ENCODE measurements around the gene ITCH. TPM values are rescaled to one million over a fixed set of nuclear protein-coding genes. Genes with fewer than 3 reads are reported as not detected.
"Not testable (repeated sequence)": the region's sequence is repeated elsewhere in the genome, so short reads cannot be mapped to it uniquely, and the experiment has no call there.

Gene ITCH
- total RNA-seq, 1 experiment from 2014 or later: 54.8 TPM

GRCh38 chr20:34375977-34376430 is 12.9 kb downstream of the ITCH start:
- H3K9me2 ChIP-seq (replicated peaks; ENCODE audit: insufficient read depth, low read length): no peaks in the 10 kb centered on the region
- no peaks in the 10 kb centered on the region for H3K9me3 ChIP-seq (ENCODE audit: low read length)
- no peak overlapping the region for H3K4me2 ChIP-seq (ENCODE audit: low read depth, low read length, poor library complexity, severe bottlenecking)
- no peak for DNase-seq
- H3K36me3 ChIP-seq (ENCODE audit: insufficient read depth, low read length): peaks cover 21% of the 10 kb centered on the region
- no peak overlapping the region for H3K9ac ChIP-seq (ENCODE audit: low read length)
- H3K79me2 ChIP-seq (ENCODE audit: low read length): peaks cover 74% of the 10 kb centered on the region
- peaks cover 10% of the 10 kb centered on the region for H3K4me1 ChIP-seq (ENCODE audit: low read length)
- H3K4me3 ChIP-seq (ENCODE audit: low read length): no peak overlapping the region
- H3K27ac ChIP-seq (ENCODE audit: low read length): no peak overlapping the region
- no peaks in the 10 kb centered on the region for H3K27me3 ChIP-seq (ENCODE audit: low read length)
- no peaks in the 10 kb centered on the region for H4K20me1 ChIP-seq (ENCODE audit: insufficient read depth, low read depth, low read length)
- no peak overlapping the region for H2AFZ ChIP-seq (ENCODE audit: low read length)

- H2AFZ ChIP-seq (ENCODE audit: low read length): no peak overlapping the region
- H3K36me3 ChIP-seq (ENCODE audit: insufficient read depth, low read length): peaks cover 25% of the 10 kb centered on the region
- no peak overlapping the region for H3K4me3 ChIP-seq (ENCODE audit: low read length)
- no peaks in the 10 kb centered on the region for H3K9me3 ChIP-seq (ENCODE audit: low read length)
- peaks cover 6% of the 10 kb centered on the region; the same call in 1 of the 2 replicates for H4K20me1 ChIP-seq (ENCODE audit: insufficient read depth, low read depth, low read length)
- peaks cover 10% of the 10 kb centered on the region for H3K4me1 ChIP-seq (ENCODE audit: low read length)
- peaks cover 84% of the 10 kb centered on the region for H3K79me2 ChIP-seq (ENCODE audit: low read length)
- H3K9ac ChIP-seq (ENCODE audit: low read length): no peak overlapping the region
- H3K4me2 ChIP-seq (ENCODE audit: low read depth, low read length, poor library complexity, severe bottlenecking): no peak overlapping the region
- H3K27ac ChIP-seq (ENCODE audit: low read length): no peak overlapping the region
- no peaks in the 10 kb centered on the region for H3K27me3 ChIP-seq (ENCODE audit: low read length)
- no peaks in the 10 kb centered on the region for H3K9me2 ChIP-seq (replicated peaks; ENCODE audit: insufficient read depth, low read length)
- DNase-seq: no peak
Observed at GRCh38 chr20:34377072-34377847, 14.2 kb downstream of the ITCH start.

- Histone ChIP-seq H3K27ac (ENCODE audit: low read length) (no peak overlapping the region), H3K4me2 (ENCODE audit: low read depth, low read length, poor library complexity, severe bottlenecking) (no peak overlapping the region), H4K20me1 (ENCODE audit: insufficient read depth, low read depth, low read length) (peaks cover 10% of the 10 kb centered on the region; the same call in 1 of the 2 replicates), H3K9me3 (ENCODE audit: low read length) (no peaks in the 10 kb centered on the region), H3K36me3 (ENCODE audit: insufficient read depth, low read length) (peaks cover 5% of the 10 kb centered on the region; the same call in 1 of the 2 replicates), H3K79me2 (ENCODE audit: low read length) (peaks cover 85% of the 10 kb centered on the region), H3K9me2 (replicated peaks; ENCODE audit: insufficient read depth, low read length) (no peaks in the 10 kb centered on the region), H3K9ac (ENCODE audit: low read length) (no peak overlapping the region), H2AFZ (ENCODE audit: low read length) (no peak overlapping the region), H3K4me3 (ENCODE audit: low read length) (no peak overlapping the region), H3K27me3 (ENCODE audit: low read length) (no peaks in the 10 kb centered on the region), H3K4me1 (ENCODE audit: low read length) (peaks cover 18% of the 10 kb centered on the region)
- no peak for DNase-seq
Observed at GRCh38 chr20:34382174-34382573, 19.1 kb downstream of the ITCH start.

- Histone ChIP-seq H3K4me1 (ENCODE audit: low read length) (peaks cover 18% of the 10 kb centered on the region), H3K79me2 (ENCODE audit: low read length) (peaks cover 85% of the 10 kb centered on the region), H4K20me1 (ENCODE audit: insufficient read depth, low read depth, low read length) (peaks cover 10% of the 10 kb centered on the region; the same call in 1 of the 2 replicates)
- not testable (repeated sequence) for H3K27ac ChIP-seq (ENCODE audit: low read length); DNase-seq; H3K9me3 ChIP-seq (ENCODE audit: low read length); H3K9me2 ChIP-seq (replicated peaks; ENCODE audit: insufficient read depth, low read length); H3K9ac ChIP-seq (ENCODE audit: low read length); H3K36me3 ChIP-seq (ENCODE audit: insufficient read depth, low read length); H2AFZ ChIP-seq (ENCODE audit: low read length); H3K4me2 ChIP-seq (ENCODE audit: low read depth, low read length, poor library complexity, severe bottlenecking); H3K4me3 ChIP-seq (ENCODE audit: low read length); H3K27me3 ChIP-seq (ENCODE audit: low read length)
Observed at GRCh38 chr20:34382877-34383455, 19.9 kb downstream of the ITCH start.

GRCh38 chr20:34385464-34385863 is 22.4 kb downstream of the ITCH start:
- Histone ChIP-seq H3K9me3 (ENCODE audit: low read length) (no peaks in the 10 kb centered on the region), H3K79me2 (ENCODE audit: low read length) (peaks cover 85% of the 10 kb centered on the region), H3K27me3 (ENCODE audit: low read length) (no peaks in the 10 kb centered on the region), H3K9me2 (replicated peaks; ENCODE audit: insufficient read depth, low read length) (no peaks in the 10 kb centered on the region), H3K4me2 (ENCODE audit: low read depth, low read length, poor library complexity, severe bottlenecking) (peak overlapping the region; percentile 31), H3K4me3 (ENCODE audit: low read length) (no peak overlapping the region), H3K9ac (ENCODE audit: low read length) (no peak overlapping the region), H4K20me1 (ENCODE audit: insufficient read depth, low read depth, low read length) (peaks cover 10% of the 10 kb centered on the region; the same call in 1 of the 2 replicates), H2AFZ (ENCODE audit: low read length) (no peak overlapping the region), H3K36me3 (ENCODE audit: insufficient read depth, low read length) (peaks cover 4% of the 10 kb centered on the region; the same call in 1 of the 2 replicates), H3K4me1 (ENCODE audit: low read length) (peaks cover 18% of the 10 kb centered on the region), H3K27ac (ENCODE audit: low read length) (peak overlapping the region; percentile 19; the same call in 1 of the 2 replicates)
- peak; percentile 60 for DNase-seq

GRCh38 chr20:34388000-34388399 is 24.9 kb downstream of the ITCH start:
- no peak overlapping the region for H3K27ac ChIP-seq (ENCODE audit: low read length)
- H3K27me3 ChIP-seq (ENCODE audit: low read length): no peaks in the 10 kb centered on the region
- DNase-seq: no peak
- H3K9me3 ChIP-seq (ENCODE audit: low read length): no peaks in the 10 kb centered on the region
- peaks cover 18% of the 10 kb centered on the region for H3K4me1 ChIP-seq (ENCODE audit: low read length)
- peaks cover 85% of the 10 kb centered on the region for H3K79me2 ChIP-seq (ENCODE audit: low read length)
- H4K20me1 ChIP-seq (ENCODE audit: insufficient read depth, low read depth, low read length): 0 out of 2 replicates have a peak, but pooled peaks cover 1% of the 10 kb centered on the region
- H3K4me2 ChIP-seq (ENCODE audit: low read depth, low read length, poor library complexity, severe bottlenecking): no peak overlapping the region
- H3K9ac ChIP-seq (ENCODE audit: low read length): no peak overlapping the region
- H2AFZ ChIP-seq (ENCODE audit: low read length): no peak overlapping the region
- no peak overlapping the region for H3K4me3 ChIP-seq (ENCODE audit: low read length)
- no peaks in the 10 kb centered on the region for H3K36me3 ChIP-seq (ENCODE audit: insufficient read depth, low read length)
- H3K9me2 ChIP-seq (replicated peaks; ENCODE audit: insufficient read depth, low read length): no peaks in the 10 kb centered on the region

- Histone ChIP-seq H3K9me2 (replicated peaks; ENCODE audit: insufficient read depth, low read length) (no peaks in the 10 kb centered on the region), H3K4me1 (ENCODE audit: low read length) (peaks cover 18% of the 10 kb centered on the region), H3K4me2 (ENCODE audit: low read depth, low read length, poor library complexity, severe bottlenecking) (no peak overlapping the region), H3K27me3 (ENCODE audit: low read length) (no peaks in the 10 kb centered on the region), H3K4me3 (ENCODE audit: low read length) (no peak overlapping the region), H3K9me3 (ENCODE audit: low read length) (no peaks in the 10 kb centered on the region), H4K20me1 (ENCODE audit: insufficient read depth, low read depth, low read length) (no peaks in the 10 kb centered on the region), H3K36me3 (ENCODE audit: insufficient read depth, low read length) (no peaks in the 10 kb centered on the region), H2AFZ (ENCODE audit: low read length) (no peak overlapping the region), H3K27ac (ENCODE audit: low read length) (no peak overlapping the region), H3K79me2 (ENCODE audit: low read length) (peaks cover 89% of the 10 kb centered on the region), H3K9ac (ENCODE audit: low read length) (no peak overlapping the region)
- no peak for DNase-seq
Observed at GRCh38 chr20:34388678-34389077, 25.6 kb downstream of the ITCH start.

GRCh38 chr20:34389206-34389953 is 26.3 kb downstream of the ITCH start:
- H3K36me3 ChIP-seq (ENCODE audit: insufficient read depth, low read length): peaks cover 2% of the 10 kb centered on the region; the same call in 1 of the 2 replicates
- no peak overlapping the region for H3K4me2 ChIP-seq (ENCODE audit: low read depth, low read length, poor library complexity, severe bottlenecking)
- no peaks in the 10 kb centered on the region for H3K9me3 ChIP-seq (ENCODE audit: low read length)
- no peaks in the 10 kb centered on the region for H3K27me3 ChIP-seq (ENCODE audit: low read length)
- peaks cover 90% of the 10 kb centered on the region for H3K79me2 ChIP-seq (ENCODE audit: low read length)
- H3K9me2 ChIP-seq (replicated peaks; ENCODE audit: insufficient read depth, low read length): no peaks in the 10 kb centered on the region
- H3K4me3 ChIP-seq (ENCODE audit: low read length): no peak overlapping the region
- no peaks in the 10 kb centered on the region for H4K20me1 ChIP-seq (ENCODE audit: insufficient read depth, low read depth, low read length)
- H3K4me1 ChIP-seq (ENCODE audit: low read length): peaks cover 18% of the 10 kb centered on the region
- no peak for DNase-seq
- H3K27ac ChIP-seq (ENCODE audit: low read length): no peak overlapping the region
- H3K9ac ChIP-seq (ENCODE audit: low read length): no peak overlapping the region
- H2AFZ ChIP-seq (ENCODE audit: low read length): no peak overlapping the region

All from Karpas-422 (cell line).